K562 (cell line): ENCODE results near the gene TMEM86B. TPM values are rescaled to one million over a fixed set of nuclear protein-coding genes. Genes with fewer than 3 reads are reported as not detected.

ENCODE experiments used
- BMI1 ChIP-seq: fragments of 150-350 bp; IDR thresholded peaks from 2 replicates; pipeline ENCODE4 v1.6.1; 2014; ENCODE audit warnings: low read length
- CBFA2T3 ChIP-seq: fragments of 450-650 bp; IDR thresholded peaks from 2 replicates; pipeline ENCODE4 v1.6.1; 2017
- CREB3L1 ChIP-seq: fragments of 450-650 bp; IDR thresholded peaks from 2 replicates; pipeline ENCODE4 v1.6.1; 2014; ENCODE audit warnings: low read depth, mild to moderate bottlenecking, moderate library complexity, borderline replicate concordance
- CXXC5 ChIP-seq: fragments of 250-450 bp; sonication (Bioruptor Pico); IDR thresholded peaks from 2 replicates; pipeline ENCODE4 v1.8.0; 2022; ENCODE audit warnings: inconsistent platforms, mild to moderate bottlenecking, moderate library complexity
- DNMT1 ChIP-seq: fragments of 450-650 bp; IDR thresholded peaks from 2 replicates; pipeline ENCODE4 v1.6.1; 2016; ENCODE audit warnings: antibody characterized with exemption, mild to moderate bottlenecking
- EHMT2 ChIP-seq: fragments of 450-650 bp; IDR thresholded peaks from 2 replicates; pipeline ENCODE4 v1.6.1; 2018; ENCODE audit warnings: antibody characterized with exemption
- KDM2B ChIP-seq: fragments of 250-450 bp; sonication (Bioruptor Pico); IDR thresholded peaks from 2 replicates; pipeline ENCODE4 v1.8.0; 2021; ENCODE audit warnings: mild to moderate bottlenecking, moderate library complexity
- KLF1 ChIP-seq: fragments of 450-650 bp; IDR thresholded peaks from 2 replicates; pipeline ENCODE4 v1.6.1; 2016; ENCODE audit warnings: missing genetic modification characterization, missing compliant biosample characterization
- KLF6 ChIP-seq: fragments of 250-450 bp; sonication (Bioruptor Pico); IDR thresholded peaks from 2 replicates; pipeline ENCODE4 v1.4.0; 2020; ENCODE audit warnings: mild to moderate bottlenecking, moderate library complexity, borderline replicate concordance
- MAZ ChIP-seq, 2 experiments: fragments of 450-650 bp in 1 of 2; sonication (generic) in 1 of 2; formaldehyde crosslinking; IDR thresholded peaks in 1 of 2; conservative IDR thresholded peaks in 1 of 2; 2 replicates each; pipeline versions ENCODE4 v1.4.0 to v1.5.0; 2020; ENCODE audit warnings: mild to moderate bottlenecking in 1 of 2, missing genetic modification reagents in 1 of 2
- NFE2 ChIP-seq: IDR thresholded peaks from 2 replicates; pipeline ENCODE4 v1.6.1; 2014; ENCODE audit warnings: antibody characterized with exemption, low read depth
- PRDM10 ChIP-seq: fragments of 450-650 bp; IDR thresholded peaks from 2 replicates; pipeline ENCODE4 v1.6.1; 2018; ENCODE audit not compliant: partially characterized antibody
- PYGO2 ChIP-seq: fragments of 450-650 bp; IDR thresholded peaks from 2 replicates; pipeline ENCODE4 v1.6.1; 2016; ENCODE audit warnings: mild to moderate bottlenecking, missing genetic modification characterization, moderate library complexity, missing compliant biosample characterization
- SRSF7 ChIP-seq: fragments of 200-400 bp; formaldehyde crosslinking; optimal IDR thresholded peaks from 2 replicates; pipeline ENCODE3; 2017; ENCODE audit warnings: mild to moderate bottlenecking, low read depth, low read length
- TCFL5 ChIP-seq: fragments of 250-450 bp; sonication (Bioruptor Pico); conservative IDR thresholded peaks from 2 replicates; pipeline ENCODE4 v1.6.1; 2021; ENCODE audit warnings: mild to moderate bottlenecking, moderate library complexity, matching md5 sums
- THAP7 ChIP-seq: fragments of 250-450 bp; sonication (Bioruptor Pico); IDR thresholded peaks from 2 replicates; pipeline ENCODE4 v1.5.0; 2021
- VEZF1 ChIP-seq: fragments of 200-800 bp; sonication (Bioruptor generic); IDR thresholded peaks from 2 replicates; pipeline ENCODE4 v1.6.1; 2017; ENCODE audit warnings: missing genetic modification characterization, missing compliant biosample characterization
- ZNF133 ChIP-seq: fragments of 250-450 bp; sonication (Bioruptor Pico); IDR thresholded peaks from 2 replicates; pipeline ENCODE4 v1.4.0; 2020; ENCODE audit warnings: mild to moderate bottlenecking
- ZNF143 ChIP-seq: sonication (generic); formaldehyde crosslinking; IDR thresholded peaks from 2 replicates; pipeline ENCODE4 v1.9.0; 2022; ENCODE audit warnings: mild to moderate bottlenecking, missing genetic modification reagents
- ZNF197 ChIP-seq: fragments of 200-800 bp; sonication (Bioruptor generic); IDR thresholded peaks from 2 replicates; pipeline ENCODE4 v1.6.1; 2016; ENCODE audit warnings: low read depth, missing genetic modification characterization, missing compliant biosample characterization
- ZNF408 ChIP-seq: fragments of 250-450 bp; sonication (Bioruptor Pico); IDR thresholded peaks from 2 replicates; pipeline ENCODE4 v1.4.0; 2020; ENCODE audit warnings: low read depth, mild to moderate bottlenecking, moderate library complexity
- ZNF766 ChIP-seq: fragments of 200-800 bp; sonication (Bioruptor generic); conservative IDR thresholded peaks from 2 replicates; pipeline ENCODE4 v1.6.1; 2016; ENCODE audit warnings: missing genetic modification characterization, missing compliant biosample characterization
- polyA plus RNA-seq, 8 experiments: library from polyadenylated mRNA; depleted of rRNA in 4 of 8; stranded (reverse) in 5 of 8; unstranded in 3 of 8; fragments of >200 nt; fragmentation: Nextera tagmentation in 2 of 8; fragmentation: Illumina TruSeq in 1 of 8; extraction: Ambion mirVana in 2 of 8; extraction: Trizol in 1 of 8; gene quantifications; 2 replicates each; pipeline versions ENCODE4 v1.2.1 to v1.2.3, GENCODE V29; 2011 to 2014; ENCODE audit warnings: inconsistent platforms in 1 of 8, missing spikeins in 1 of 8
- total RNA-seq, 7 experiments: library from RNA; depleted of rRNA in 6 of 7; stranded (reverse); fragments of >200 nt in 6 of 7; fragmentation: Illumina TruSeq in 2 of 7; extraction: Trizol in 2 of 7; gene quantifications; 2 replicates each; pipeline versions ENCODE4 v1.2.1 to v1.2.3, GENCODE V29; 2011 to 2021; ENCODE audit warnings: low replicate concordance in 1 of 7

The TMEM86B gene
- total and polyA plus RNA-seq, 9 of the 15 experiments (the other 6 are each of a cell fraction or from before 2014, with no cell fraction given), result 0.28 to 7.9 (median 2.1) TPM

GRCh38 chr19:55178781-55179599, 49.6 kb downstream of the TMEM86B start (continued):
- TF ChIP-seq NFE2 (no peak), KDM2B (CRISPR knock-in tag) (no peak), SRSF7 (no peak), PRDM10 (peak; percentile 40), DNMT1 (no peak), ZNF408 (CRISPR knock-in tag) (no peak), ZNF197 (CRISPR knock-in tag) (peak; percentile 90; the same call in 1 of the 2 replicates), ZNF133 (CRISPR knock-in tag) (no peak), CBFA2T3 (no peak), BMI1 (peak; percentile 99), CREB3L1 (peak; percentile 87; the same call in 1 of the 2 replicates), KLF6 (0 out of 2 replicates have a peak, but pooled peaks have one; percentile 36), TCFL5 (CRISPR knock-in tag) (no peak), VEZF1 (CRISPR knock-in tag) (peak; percentile 61), PYGO2 (tag) (no peak), ZNF766 (CRISPR knock-in tag) (peak; percentile 94), THAP7 (CRISPR knock-in tag) (no peak), ZNF143 (CRISPR knock-in tag) (peak; percentile 99), CXXC5 (peak; percentile 61), EHMT2 (no peak), KLF1 (tag) (peak; percentile 82), MAZ (CRISPR knock-in tag; conservative IDR thresholded peaks at IDR 0.05 in 1 of 2, IDR thresholded peaks at IDR 0.05 in 1 of 2) (peak in 1 of 2 experiments; percentile 48; a peak in 2 of 4 replicates)
